Effector memory CD8-positive, alpha-beta T cell (primary cell): Measurements from ENCODE around the gene ASTL.
A peak's percentile ranks its signal among the peaks of the same experiment; 100 is the strongest.

ENCODE experiments used
- ATAC-seq: fragments of 150-1000 bp; cut with Tn5 transposase; replicated peaks from 2 replicates; pipeline ENCODE4 v1.10.0; 2021; ENCODE audit warnings: mild to moderate bottlenecking, moderate library complexity
- DNase-seq, 3 experiments: peaks; one replicate each; pipeline ENCODE4 v3.0.0; 2021
- H3K27ac Mint-ChIP-seq, 2 donors: one replicate each; pipeline ENCODE4 v1.8.0; 2022; ENCODE audit warnings: mild to moderate bottlenecking in 2 of 2, mixed read lengths in 2 of 2, moderate library complexity in 2 of 2
- H3K27me3 Mint-ChIP-seq, 2 donors: one replicate each; pipeline ENCODE4 v1.8.0; 2022; ENCODE audit warnings: mixed read lengths in 2 of 2
- H3K36me3 Mint-ChIP-seq: one replicate; pipeline ENCODE4 v1.8.0; 2022; ENCODE audit warnings: mild to moderate bottlenecking, moderate library complexity, mixed read lengths; ENCODE audit not compliant: insufficient read depth
- H3K4me1 Mint-ChIP-seq, 2 donors: one replicate each; pipeline ENCODE4 v1.8.0; 2022; ENCODE audit warnings: low read depth in 2 of 2, mixed read lengths in 2 of 2
- H3K4me3 Mint-ChIP-seq, 2 donors: one replicate each; pipeline ENCODE4 v1.8.0; 2022; ENCODE audit warnings: mild to moderate bottlenecking in 2 of 2, mixed read lengths in 2 of 2, moderate library complexity in 2 of 2
- H3K9me3 Mint-ChIP-seq, 2 donors: one replicate each; pipeline ENCODE4 v1.8.0; 2022; ENCODE audit warnings: mixed read lengths in 2 of 2

Gene ASTL

DNA sequence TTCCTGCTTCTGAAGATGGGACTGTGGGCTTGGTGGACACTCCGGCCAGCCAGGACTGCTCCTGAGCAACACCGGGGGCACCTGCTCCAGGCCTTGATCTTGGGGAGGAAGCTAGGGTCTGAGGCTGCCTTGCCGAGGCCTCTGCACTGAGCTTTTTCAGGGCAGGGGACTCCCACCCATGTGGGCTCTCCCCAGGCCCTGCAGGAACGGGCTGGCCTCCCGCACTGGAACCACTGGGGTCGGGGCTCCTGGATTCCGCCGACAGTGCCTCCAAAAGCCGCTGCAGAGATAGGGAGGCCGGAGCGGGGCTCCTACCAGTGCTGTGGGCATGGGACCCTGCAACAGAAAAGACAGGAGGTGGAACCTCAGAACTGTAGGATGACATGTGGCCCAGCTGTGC lies 14.4 kb downstream of the ASTL start:
- H3K4me3 Mint-ChIP-seq = no peak overlapping the region
- H3K9me3 Mint-ChIP-seq = no peaks in the 10 kb centered on the region
- peaks cover 24 to 47% of the 10 kb centered on the region in 2 donors for H3K27me3 Mint-ChIP-seq
- no peak for ATAC-seq
- peaks cover 4 to 9% of the 10 kb centered on the region in 2 donors for H3K4me1 Mint-ChIP-seq
- no peak for DNase-seq
- H3K27ac Mint-ChIP-seq = no peak overlapping the region
- peaks cover 44% of the 10 kb centered on the region for H3K36me3 Mint-ChIP-seq

- DNase-seq (no peak), ATAC-seq (no peak)
- no peaks in the 10 kb centered on the region for H3K9me3 Mint-ChIP-seq
- H3K27ac Mint-ChIP-seq = no peak overlapping the region
- peaks cover 50% of the 10 kb centered on the region for H3K36me3 Mint-ChIP-seq
- peaks cover 6 to 9% of the 10 kb centered on the region in 2 donors for H3K4me1 Mint-ChIP-seq
- H3K27me3 Mint-ChIP-seq = peaks cover 28 to 53% of the 10 kb centered on the region in 2 donors
- H3K4me3 Mint-ChIP-seq = no peak overlapping the region
Observed at GRCh38 chr2:96123290-96123689, 15.0 kb downstream of the ASTL start.

DNA sequence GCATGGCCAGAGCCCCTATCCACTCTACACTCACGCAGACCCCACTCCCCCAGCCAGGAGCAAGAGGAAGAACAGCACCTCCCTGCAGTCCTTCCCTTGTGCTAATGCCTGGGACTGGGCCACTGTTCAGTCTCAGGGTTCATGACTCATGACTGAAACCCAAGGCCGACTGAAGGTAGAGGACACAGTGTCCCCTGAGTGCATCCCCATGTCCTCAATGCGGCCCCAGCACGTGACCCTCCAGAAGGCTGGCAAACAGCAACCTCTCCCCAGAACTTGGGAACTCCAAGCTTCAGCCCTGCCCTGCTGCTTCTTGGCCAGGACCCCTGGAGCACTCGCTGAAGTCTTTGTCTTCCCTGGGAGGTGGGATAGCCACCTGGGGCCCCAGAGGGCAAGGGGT lies 15.9 kb downstream of the ASTL start:
- H3K4me1 Mint-ChIP-seq = peaks cover 9 to 16% of the 10 kb centered on the region in 2 donors
- no peaks in the 10 kb centered on the region for H3K9me3 Mint-ChIP-seq
- H3K27me3 Mint-ChIP-seq = peaks cover 28 to 62% of the 10 kb centered on the region in 2 donors
- H3K36me3 Mint-ChIP-seq = peaks cover 59% of the 10 kb centered on the region
- no peak overlapping the region for H3K4me3 Mint-ChIP-seq
- no peak overlapping the region for H3K27ac Mint-ChIP-seq
- ATAC-seq (no peak), DNase-seq (no peak)

DNA sequence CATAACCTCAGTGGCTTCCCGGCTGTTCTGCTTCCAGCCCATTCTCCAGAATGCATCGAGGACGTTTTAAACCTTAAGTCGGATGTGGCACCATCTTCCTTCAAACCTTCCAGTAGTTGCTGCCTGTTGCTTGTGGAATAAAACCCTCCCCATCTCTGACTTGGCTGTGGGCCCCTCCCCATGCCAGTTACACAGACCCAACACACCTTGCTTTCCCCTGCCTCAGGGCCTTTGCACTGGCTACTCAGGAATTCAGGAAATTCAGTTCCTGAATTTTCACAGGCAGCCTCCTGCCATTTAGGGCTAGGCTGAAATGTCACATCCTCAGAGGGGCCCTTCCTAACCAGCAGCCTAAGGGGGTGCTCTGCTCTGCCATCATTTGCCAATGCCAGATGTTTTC lies 16.9 kb downstream of the ASTL start:
- Mint-ChIP-seq H3K4me1 (peaks cover 13 to 16% of the 10 kb centered on the region in 2 donors), H3K27ac (peak overlapping the region in 1 of 2 donors; percentile 70), H3K27me3 (peaks cover 28 to 64% of the 10 kb centered on the region in 2 donors), H3K36me3 (peaks cover 62% of the 10 kb centered on the region), H3K9me3 (no peaks in the 10 kb centered on the region), H3K4me3 (no peak overlapping the region)
- ATAC-seq (no peak), DNase-seq (no peak)

- no peak overlapping the region for H3K4me3 Mint-ChIP-seq
- DNase-seq (no peak), ATAC-seq (no peak)
- H3K9me3 Mint-ChIP-seq = no peaks in the 10 kb centered on the region
- peak overlapping the region in 1 of 2 donors; percentile 70 for H3K27ac Mint-ChIP-seq
- peaks cover 28 to 65% of the 10 kb centered on the region in 2 donors for H3K27me3 Mint-ChIP-seq
- H3K4me1 Mint-ChIP-seq = peaks cover 15 to 16% of the 10 kb centered on the region in 2 donors
- H3K36me3 Mint-ChIP-seq = peaks cover 67% of the 10 kb centered on the region
Observed at GRCh38 chr2:96120991-96121390, 17.3 kb downstream of the ASTL start.

DNA sequence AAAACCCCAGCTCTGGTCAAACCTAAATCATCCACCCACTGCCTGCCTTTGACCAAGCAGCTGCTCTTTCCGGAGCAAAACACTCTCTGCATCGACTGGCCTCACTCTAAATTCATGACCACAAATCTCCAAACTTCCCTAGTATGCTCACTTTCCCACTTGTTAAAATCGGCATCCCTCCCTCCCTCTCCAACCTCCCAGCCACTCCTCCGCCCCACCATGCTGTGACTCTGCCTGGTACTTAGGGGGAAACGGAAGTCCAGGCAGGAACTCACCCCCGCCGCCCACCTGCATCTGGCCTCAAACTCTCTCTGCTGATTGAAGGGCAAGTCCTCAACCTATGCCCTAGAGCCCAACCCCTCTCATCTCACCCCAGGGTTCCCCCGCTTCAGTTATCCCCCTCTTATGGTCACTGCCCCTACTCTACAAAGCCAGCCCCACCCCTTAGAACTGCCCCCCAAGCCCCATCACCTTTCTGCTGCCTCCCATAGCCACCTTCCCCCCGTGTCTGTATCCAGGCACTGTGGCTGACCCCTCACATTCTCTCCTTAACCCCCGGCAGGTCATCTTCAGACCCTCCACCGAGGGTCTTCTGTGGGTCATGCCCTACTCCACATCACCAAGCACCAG lies 18.1 kb downstream of the ASTL start:
- ATAC-seq (no peak), DNase-seq (no peak)
- peaks cover 34 to 73% of the 10 kb centered on the region in 2 donors for H3K27me3 Mint-ChIP-seq
- no peaks in the 10 kb centered on the region for H3K9me3 Mint-ChIP-seq
- H3K27ac Mint-ChIP-seq = peak overlapping the region in 1 of 2 donors; percentile 68
- peaks cover 75% of the 10 kb centered on the region for H3K36me3 Mint-ChIP-seq
- peaks cover 21 to 23% of the 10 kb centered on the region in 2 donors for H3K4me1 Mint-ChIP-seq
- H3K4me3 Mint-ChIP-seq = no peak overlapping the region

- Mint-ChIP-seq H3K27ac (peak overlapping the region in 1 of 2 donors; percentile 74), H3K36me3 (peaks cover 70% of the 10 kb centered on the region), H3K4me1 (peaks cover 21 to 23% of the 10 kb centered on the region in 2 donors), H3K9me3 (no peaks in the 10 kb centered on the region), H3K27me3 (peaks cover 36 to 64% of the 10 kb centered on the region in 2 donors), H3K4me3 (no peak overlapping the region)
- DNase-seq (no peak), ATAC-seq (no peak)
Observed at GRCh38 chr2:96119389-96119751, 18.9 kb downstream of the ASTL start.

- ATAC-seq = no peak
- DNase-seq = no peak
- peaks cover 21 to 23% of the 10 kb centered on the region in 2 donors for H3K4me1 Mint-ChIP-seq
- H3K36me3 Mint-ChIP-seq = peaks cover 65% of the 10 kb centered on the region
- H3K27me3 Mint-ChIP-seq = peaks cover 36 to 63% of the 10 kb centered on the region in 2 donors
- H3K27ac Mint-ChIP-seq = peak overlapping the region in 1 of 2 donors; percentile 89
- peak overlapping the region in 1 of 2 donors; percentile 42 for H3K4me3 Mint-ChIP-seq
- no peaks in the 10 kb centered on the region for H3K9me3 Mint-ChIP-seq
Observed at GRCh38 chr2:96118698-96119388, 19.5 kb downstream of the ASTL start.

DNA sequence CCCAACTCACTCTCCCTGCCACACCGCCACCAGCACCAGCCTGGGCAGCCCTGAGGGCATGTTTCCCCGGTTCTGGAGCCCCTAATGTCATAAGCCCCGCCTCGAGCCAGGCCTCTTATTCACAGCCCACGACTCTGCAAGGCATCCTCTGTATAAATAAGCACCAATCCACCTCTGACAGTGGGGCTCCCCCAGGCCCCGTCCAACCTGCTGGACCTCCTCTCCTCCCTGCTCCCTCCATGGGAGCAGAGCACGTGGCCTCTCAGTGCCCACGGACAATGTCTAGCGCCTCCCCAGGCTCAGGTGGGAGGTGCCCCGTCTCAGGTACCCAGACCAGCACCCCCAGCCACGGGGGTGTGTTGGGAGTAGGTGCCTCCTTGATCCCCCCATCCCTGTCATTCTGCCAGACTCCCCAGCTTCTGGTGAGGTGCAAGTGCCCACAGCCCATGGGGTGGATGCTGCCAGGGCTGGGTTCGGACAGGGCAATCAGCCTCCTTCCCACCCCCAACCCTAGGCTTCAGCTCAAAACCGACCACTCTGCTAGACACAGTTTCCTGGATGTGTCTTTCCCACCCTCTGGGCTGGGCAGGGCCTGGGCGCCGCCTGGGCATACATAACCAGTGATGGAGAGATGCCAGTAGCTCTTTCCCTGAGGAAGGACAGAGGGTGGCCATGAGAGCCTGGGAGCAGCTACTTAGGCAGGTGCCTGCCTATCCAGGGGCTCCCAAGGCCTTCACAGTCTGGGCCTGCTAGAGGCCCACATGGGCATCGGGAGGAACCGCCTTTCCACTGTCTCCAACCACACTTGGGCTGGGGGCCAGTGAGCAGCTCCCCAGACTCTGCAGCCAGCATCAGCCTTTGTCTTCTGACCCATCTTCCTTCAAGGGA lies 20.4 kb downstream of the ASTL start:
- Mint-ChIP-seq H3K27me3 (peaks cover 36 to 63% of the 10 kb centered on the region in 2 donors), H3K4me1 (peaks cover 21 to 23% of the 10 kb centered on the region in 2 donors), H3K36me3 (peaks cover 57% of the 10 kb centered on the region), H3K9me3 (no peaks in the 10 kb centered on the region), H3K4me3 (peak overlapping the region; percentile 67 to 75), H3K27ac (peak overlapping the region in 1 of 2 donors; percentile 89)
- DNase-seq (no peak), ATAC-seq (no peak)

GRCh38 chr2:96116879-96117533 lies 21.3 kb downstream of the ASTL start:
- H3K27me3 Mint-ChIP-seq = peaks cover 36 to 57% of the 10 kb centered on the region in 2 donors
- no peaks in the 10 kb centered on the region for H3K9me3 Mint-ChIP-seq
- DNase-seq (peak; percentile 44 to 68 (median 66)), ATAC-seq (peak; percentile 76)
- peaks cover 21 to 23% of the 10 kb centered on the region in 2 donors for H3K4me1 Mint-ChIP-seq
- peak overlapping the region; percentile 67 to 75 for H3K4me3 Mint-ChIP-seq
- peaks cover 53% of the 10 kb centered on the region for H3K36me3 Mint-ChIP-seq
- peak overlapping the region in 1 of 2 donors; percentile 89 for H3K27ac Mint-ChIP-seq

DNA sequence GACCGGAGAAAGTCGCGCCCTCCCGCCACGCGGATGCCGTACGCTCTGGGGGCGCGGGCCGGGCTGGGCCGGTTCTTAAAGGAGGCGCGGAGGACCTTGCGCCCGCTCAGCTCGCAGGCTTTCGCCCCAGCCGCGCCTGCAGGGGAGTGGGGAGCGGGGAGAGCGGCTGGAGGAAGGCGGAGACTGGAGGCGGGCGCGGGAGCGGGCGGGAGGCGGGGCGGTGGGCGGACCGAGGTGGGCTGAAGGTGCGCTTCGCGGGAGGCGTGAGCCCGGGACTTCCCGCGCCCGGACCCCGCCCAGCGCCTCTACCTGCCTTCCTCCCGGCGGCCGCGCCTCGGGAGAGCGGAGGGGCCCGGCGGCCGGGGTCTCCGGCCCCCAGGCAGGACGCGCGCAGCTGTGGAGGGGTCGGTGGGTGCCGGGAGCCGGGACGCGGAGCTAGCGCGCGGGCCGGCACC lies 21.9 kb downstream of the ASTL start, which contains the start of gene ADRA2B:
Gene ADRA2B (minus strand): TSS at position 148 of the 455 bp plus-strand sequence. CDS start 422 bp downstream, outside the sequence.
- DNase-seq = peak; percentile 50
- Mint-ChIP-seq H3K36me3 (peaks cover 53% of the 10 kb centered on the region), H3K27ac (peak within 1 kb of the TSS; percentile 25 to 89), H3K9me3 (no peaks in the 10 kb centered on the region), H3K4me3 (peak within 1 kb of the TSS; percentile 88 to 90), H3K27me3 (peaks cover 32 to 52% of the 10 kb centered on the region in 2 donors), H3K4me1 (peaks cover 21 to 23% of the 10 kb centered on the region in 2 donors)
- ATAC-seq = peak; percentile 73

DNA sequence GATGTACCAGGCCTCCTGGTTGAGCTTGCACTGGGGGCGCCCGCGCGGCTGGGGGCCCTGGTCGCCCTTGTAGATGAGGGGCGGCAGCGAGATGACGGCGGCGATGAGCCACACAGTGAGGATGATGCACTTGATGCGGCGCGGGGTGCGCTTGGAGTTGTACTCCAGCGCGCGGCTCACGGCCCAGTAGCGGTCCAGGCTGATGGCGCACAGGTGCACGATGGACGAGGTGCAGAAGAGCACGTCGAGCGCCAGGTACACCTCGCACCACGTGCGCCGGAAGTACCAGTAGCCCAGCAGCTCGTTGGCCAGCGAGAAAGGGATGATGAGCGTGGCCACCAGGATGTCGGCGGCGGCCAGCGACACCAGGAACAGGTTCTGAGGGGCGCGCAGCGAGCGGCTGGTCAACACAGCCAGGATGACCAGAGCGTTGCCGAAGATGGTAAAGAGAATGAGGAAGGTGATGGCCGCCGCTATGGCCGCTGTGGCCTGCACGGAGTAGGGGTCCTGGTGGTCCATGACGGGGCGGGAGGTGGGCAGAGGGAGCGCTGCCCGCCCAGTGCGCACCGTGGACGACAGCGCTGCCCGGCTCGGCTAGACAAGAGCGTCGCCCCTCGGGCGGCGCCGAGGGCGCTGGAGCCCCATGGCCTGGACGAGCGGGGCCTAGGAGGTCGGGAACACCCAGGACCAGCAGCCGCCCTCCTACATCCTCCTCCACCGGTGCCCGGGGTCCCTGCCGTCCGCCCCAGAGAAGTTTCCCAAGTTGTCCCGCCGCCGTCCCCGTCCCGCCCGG lies 22.5 kb downstream of the ASTL start:
- H3K9me3 Mint-ChIP-seq = no peaks in the 10 kb centered on the region
- H3K27ac Mint-ChIP-seq = peak overlapping the region; percentile 25 to 80

More for the DNA sequence above, 22.5 kb downstream of the ASTL start:
- Mint-ChIP-seq H3K4me3 (peak overlapping the region; percentile 88 to 90), H3K4me1 (peaks cover 20 to 21% of the 10 kb centered on the region in 2 donors), H3K27me3 (peaks cover 26 to 45% of the 10 kb centered on the region in 2 donors), H3K36me3 (peaks cover 48% of the 10 kb centered on the region)
- DNase-seq (no peak), ATAC-seq (no peak)
